GM12892 (cell line): Measurements from ENCODE around the gene MATN3.

Source experiments
- POLR2A ChIP-seq: IDR thresholded peaks from 2 replicates; pipeline ENCODE4 v1.6.1; 2011; ENCODE audit warnings: low read depth, low read length, control low read depth
- POLR2AphosphoS5 ChIP-seq: IDR thresholded peaks from 2 replicates; pipeline ENCODE4 v1.6.1; 2011; ENCODE audit warnings: low read depth, low read length, control low read depth

DNA sequence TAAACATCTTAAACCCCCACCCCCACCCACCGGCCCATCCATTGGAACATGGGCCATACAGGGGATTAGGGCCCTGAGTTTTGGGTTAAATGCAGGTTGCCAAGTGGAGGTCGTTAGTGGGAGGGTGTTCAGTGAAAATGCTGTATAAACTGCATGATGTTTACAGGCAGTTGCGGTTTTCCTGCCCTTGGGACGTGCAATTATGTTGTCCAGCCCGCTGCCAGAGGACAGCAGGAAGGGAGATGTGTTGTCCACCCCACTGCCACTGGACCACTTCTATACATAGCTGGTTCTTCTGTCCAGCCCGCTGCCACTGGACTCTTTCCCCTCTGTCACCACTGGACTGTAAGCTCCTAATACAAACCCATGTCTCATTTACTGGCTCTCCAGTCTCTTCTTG is 41.7 kb upstream of the MATN3 start:
- TF ChIP-seq POLR2A (no peak), POLR2AphosphoS5 (no peak)
